Retinal pigment epithelial cell (primary cell): ENCODE results near the gene ADAMTS17.

Source experiments
- DNase-seq: peaks from one replicate; pipeline ENCODE4 v3.0.0-alpha.2; 2010; ENCODE audit warnings: low read depth
- H3K4me3 ChIP-seq: 2 replicates; pipeline ENCODE4 v1.5.1; 2011; ENCODE audit warnings: mild to moderate bottlenecking, low read length, control low read depth, moderate library complexity
- TF ChIP-seq, protein P1 (sequence below): conservative IDR thresholded peaks from 2 replicates; pipeline ENCODE4 v1.5.1; 2011; ENCODE audit warnings: low read depth, low read length, control low read depth, inconsistent platforms

The ADAMTS17 gene

GRCh38 chr15:100372739-100373119, 31.0 kb upstream of the ADAMTS17 start:
- no peak overlapping the region for H3K4me3 ChIP-seq
- DNase-seq: no peak
- TF ChIP-seq, protein P1, sequence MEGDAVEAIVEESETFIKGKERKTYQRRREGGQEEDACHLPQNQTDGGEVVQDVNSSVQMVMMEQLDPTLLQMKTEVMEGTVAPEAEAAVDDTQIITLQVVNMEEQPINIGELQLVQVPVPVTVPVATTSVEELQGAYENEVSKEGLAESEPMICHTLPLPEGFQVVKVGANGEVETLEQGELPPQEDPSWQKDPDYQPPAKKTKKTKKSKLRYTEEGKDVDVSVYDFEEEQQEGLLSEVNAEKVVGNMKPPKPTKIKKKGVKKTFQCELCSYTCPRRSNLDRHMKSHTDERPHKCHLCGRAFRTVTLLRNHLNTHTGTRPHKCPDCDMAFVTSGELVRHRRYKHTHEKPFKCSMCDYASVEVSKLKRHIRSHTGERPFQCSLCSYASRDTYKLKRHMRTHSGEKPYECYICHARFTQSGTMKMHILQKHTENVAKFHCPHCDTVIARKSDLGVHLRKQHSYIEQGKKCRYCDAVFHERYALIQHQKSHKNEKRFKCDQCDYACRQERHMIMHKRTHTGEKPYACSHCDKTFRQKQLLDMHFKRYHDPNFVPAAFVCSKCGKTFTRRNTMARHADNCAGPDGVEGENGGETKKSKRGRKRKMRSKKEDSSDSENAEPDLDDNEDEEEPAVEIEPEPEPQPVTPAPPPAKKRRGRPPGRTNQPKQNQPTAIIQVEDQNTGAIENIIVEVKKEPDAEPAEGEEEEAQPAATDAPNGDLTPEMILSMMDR: no peak

- TF ChIP-seq, protein P1: no peak
- no peak for DNase-seq
- no peak overlapping the region for H3K4me3 ChIP-seq
These were observed 13.6 kb upstream of the ADAMTS17 start for GRCh38 chr15:100355342-100355741.

DNA sequence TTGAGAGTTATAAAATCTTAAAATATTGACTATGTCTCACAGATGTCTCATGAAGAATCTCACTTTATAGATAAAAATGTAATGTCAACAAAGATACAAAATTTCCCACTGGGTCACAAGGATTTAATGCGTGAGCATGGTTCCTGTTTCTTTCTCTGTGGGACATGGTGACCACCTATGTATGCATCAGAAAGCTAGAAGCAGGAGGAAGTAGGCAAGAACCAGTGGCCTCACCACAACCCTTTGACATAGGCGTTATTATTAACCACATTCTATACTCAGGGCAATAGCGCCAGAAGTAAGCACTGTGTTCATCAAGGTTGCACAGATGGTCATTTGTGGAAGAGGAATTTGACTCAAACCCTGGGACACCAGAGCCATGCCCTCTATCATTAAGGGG, 11.7 kb upstream of the ADAMTS17 start:
- TF ChIP-seq, protein P1: no peak
- no peak for DNase-seq
- H3K4me3 ChIP-seq: no peak overlapping the region

DNA sequence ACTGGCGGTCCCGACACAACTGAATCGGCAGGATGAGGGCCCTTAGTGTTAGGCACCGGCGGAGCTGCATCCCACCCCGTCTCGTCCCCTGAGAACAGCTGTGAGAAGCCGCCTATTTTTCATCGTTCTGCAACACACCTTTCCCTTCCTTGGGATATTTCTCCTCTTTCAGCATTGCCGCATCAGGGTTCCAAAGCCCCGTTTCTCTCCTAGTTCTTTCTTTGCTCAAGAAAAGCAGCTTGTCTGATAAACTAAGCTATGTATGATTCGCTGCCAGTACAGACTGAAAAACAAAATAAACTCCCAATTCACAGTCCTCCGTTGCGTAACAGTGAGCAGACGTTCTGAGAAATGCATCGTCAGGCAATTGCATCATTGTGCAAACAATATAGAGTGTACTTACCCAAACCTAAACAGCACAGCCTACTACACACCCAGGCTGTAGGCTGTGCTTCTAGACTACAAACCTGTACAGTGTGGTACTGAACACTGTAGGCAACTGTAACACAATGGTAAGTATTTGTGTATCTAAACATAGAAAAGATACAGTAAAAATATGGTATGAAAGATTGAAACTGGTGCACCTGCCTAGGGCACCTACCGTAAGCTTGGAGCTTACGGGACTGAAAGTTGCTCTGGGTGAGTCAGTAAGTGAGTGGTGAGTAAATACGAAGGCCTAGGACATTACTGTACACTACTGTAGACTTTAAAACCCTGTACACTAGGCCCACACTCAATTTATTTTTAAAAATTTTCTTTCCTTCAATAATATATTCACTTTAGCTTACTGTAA, 8.9 kb upstream of the ADAMTS17 start:
- H3K4me3 ChIP-seq: no peak overlapping the region
- TF ChIP-seq, protein P1: no peak
- DNase-seq: no peak

DNA sequence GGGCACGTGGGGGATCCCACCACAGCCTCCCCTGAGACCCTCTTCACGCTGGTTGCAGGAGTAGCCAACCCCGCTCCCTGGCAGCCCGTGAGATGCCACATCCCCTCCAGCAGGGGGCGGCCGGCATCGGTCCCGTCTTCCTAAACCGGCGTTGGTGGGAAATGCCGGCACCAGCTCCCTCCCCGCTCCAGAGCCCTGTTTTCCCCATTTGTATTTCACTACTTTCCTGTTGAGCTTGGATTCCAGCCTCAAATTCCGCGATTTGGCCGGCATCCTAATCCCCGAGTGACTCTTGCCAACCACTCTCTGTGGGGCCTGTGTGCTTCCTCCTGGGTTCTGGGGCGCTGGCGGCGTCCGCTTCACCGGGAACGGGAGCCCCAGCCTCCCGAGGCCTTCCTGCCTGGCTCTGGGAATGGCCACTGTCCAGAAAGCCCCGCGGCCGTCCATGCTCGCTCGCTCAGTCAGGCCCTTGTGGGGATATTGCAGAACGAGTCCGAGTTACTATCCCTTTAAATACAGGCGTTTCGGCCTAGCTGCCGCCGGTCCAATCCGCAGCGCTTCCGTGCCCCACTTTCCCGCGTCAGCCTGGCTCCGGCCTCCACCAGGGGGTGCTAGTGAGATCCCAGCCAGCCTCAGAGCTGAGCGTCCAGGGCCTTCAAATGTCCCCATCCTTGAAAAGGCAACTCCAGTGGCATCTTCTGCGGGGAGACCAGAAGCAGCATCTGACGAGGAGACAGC, 8.1 kb upstream of the ADAMTS17 start:
- TF ChIP-seq, protein P1: peak; percentile 95
- H3K4me3 ChIP-seq: peak overlapping the region; percentile 67
- peak; percentile 40 for DNase-seq

DNA sequence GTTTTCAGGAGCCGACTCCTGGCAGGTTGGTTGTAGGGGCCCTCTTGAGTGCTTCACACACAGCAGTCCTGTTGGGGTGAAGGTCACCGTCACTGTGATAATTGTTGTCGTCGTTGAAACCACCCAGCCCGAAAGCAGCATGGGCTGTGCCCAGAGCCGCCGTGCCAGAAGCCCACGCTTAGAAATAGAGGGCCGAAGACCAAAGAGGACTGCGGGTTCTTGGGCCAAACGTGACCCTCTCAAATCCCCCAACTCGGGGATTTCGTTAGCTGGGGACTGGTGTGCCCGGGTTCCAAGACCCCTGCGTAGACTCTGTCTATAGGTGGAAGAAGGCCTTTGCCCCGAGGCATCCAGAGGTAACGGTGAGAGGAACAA, 7.5 kb upstream of the ADAMTS17 start:
- TF ChIP-seq, protein P1: no peak
- peak overlapping the region; percentile 67 for H3K4me3 ChIP-seq
- DNase-seq: no peak

GRCh38 chr15:100348578-100348977, 6.8 kb upstream of the ADAMTS17 start:
- TF ChIP-seq, protein P1: no peak
- H3K4me3 ChIP-seq: no peak overlapping the region

More at GRCh38 chr15:100348578-100348977, 6.8 kb upstream of the ADAMTS17 start:
- no peak for DNase-seq
